ENCODE results near the gene RERG. TPM values are rescaled to one million over a fixed set of nuclear protein-coding genes. Genes with fewer than 3 reads are reported as not detected.

The RERG gene
- total RNA-seq, 2 donors from 2014 or later, result not detected

DNA sequence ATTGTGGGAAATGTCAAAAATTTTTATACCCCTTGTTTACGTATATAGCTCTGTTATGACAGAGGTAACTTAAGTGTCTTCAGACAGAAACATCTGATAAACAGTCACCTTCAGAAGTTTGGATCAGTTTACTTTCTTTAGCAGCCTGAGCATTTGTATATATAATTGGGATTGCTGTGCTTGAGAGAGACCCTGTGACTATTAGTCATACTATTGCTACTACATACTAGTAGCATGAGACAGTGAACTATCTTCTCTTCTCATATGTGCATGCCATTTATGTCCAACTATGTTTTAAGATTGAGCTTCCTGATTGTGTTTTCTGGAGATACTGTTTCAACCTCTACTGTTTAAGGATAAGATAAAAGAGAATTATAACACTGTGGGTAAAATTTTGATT is 146.9 kb downstream of the RERG start:
- no peaks in the 10 kb centered on the region for H3K9me3 ChIP-seq (ENCODE audit: control insufficient read depth, low read length, poor library complexity, severe bottlenecking)
- peaks cover 18% of the 10 kb centered on the region for H3K27me3 Mint-ChIP-seq
- no peak for DNase-seq
- no peak overlapping the region for H3K27ac Mint-ChIP-seq
- no peak for ATAC-seq
- peaks cover 6% of the 10 kb centered on the region for H3K4me1 Mint-ChIP-seq
- no peak overlapping the region for H3K4me3 Mint-ChIP-seq
- no peaks in the 10 kb centered on the region for H3K36me3 Mint-ChIP-seq (ENCODE audit: low read depth)

DNA sequence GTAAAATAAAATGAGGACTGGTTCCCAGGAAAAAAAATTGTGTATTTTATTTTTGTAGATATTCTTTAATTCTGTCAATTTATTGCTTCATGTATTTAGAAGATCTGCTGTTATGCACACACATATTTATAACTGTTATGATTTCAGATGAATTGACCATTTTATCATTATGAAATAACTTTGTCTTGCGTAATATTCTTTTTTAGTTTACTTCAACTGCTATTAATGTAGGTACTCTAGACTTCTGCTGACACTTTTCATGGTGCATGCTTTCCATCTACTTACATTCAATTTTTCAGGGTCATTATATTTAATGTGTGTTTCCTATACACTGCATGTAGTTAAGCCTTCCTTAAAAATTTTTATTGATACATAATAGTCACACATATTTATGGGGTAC is 162.1 kb downstream of the RERG start:
- H3K4me1 Mint-ChIP-seq, result no peaks in the 10 kb centered on the region
- DNase-seq, result no peak
- peaks cover 12% of the 10 kb centered on the region for H3K27me3 Mint-ChIP-seq
- no peaks in the 10 kb centered on the region for H3K9me3 ChIP-seq (ENCODE audit: control insufficient read depth, low read length, poor library complexity, severe bottlenecking)
- ATAC-seq, result no peak
- H3K36me3 Mint-ChIP-seq (ENCODE audit: low read depth), result no peaks in the 10 kb centered on the region
- H3K4me3 Mint-ChIP-seq, result no peak overlapping the region
- H3K27ac Mint-ChIP-seq, result no peak overlapping the region

Other genes with a start within 250 kb of the RERG start
- not detected for gene PDE6H, start 248.4 kb downstream of the RERG start, total RNA-seq
- 1 to 10 TPM; 1.1 to 4.5 TPM for gene PTPRO, start 101.1 kb upstream of the RERG start, total RNA-seq

All from T-helper 17 cell (primary cell).